ENCODE data around the gene MMP24OS. TPM values are rescaled to one million over a fixed set of nuclear protein-coding genes. Genes with fewer than 3 reads are reported as not detected.

Gene MMP24OS
- total RNA-seq, 1 experiment from 2014 or later = 59.6 TPM

GRCh38 chr20:35301426-35301825 lies 23.5 kb upstream of the MMP24OS start:
- H3K4me2 ChIP-seq (ENCODE audit: low read length) = no peak overlapping the region
- no peak overlapping the region for H3K9ac ChIP-seq (ENCODE audit: low read length)
- no peaks in the 10 kb centered on the region for H3K79me2 ChIP-seq (ENCODE audit: insufficient read depth, low read length)
- no peak overlapping the region for H2AFZ ChIP-seq (ENCODE audit: low read depth, low read length, poor library complexity, severe bottlenecking)
- H3K36me3 ChIP-seq (ENCODE audit: control insufficient read depth in 1 of 2, insufficient read depth in 2 of 2, low read length in 2 of 2) = 0 out of 4 replicates have a peak, but pooled peaks cover 0 to 2% of the 10 kb centered on the region in 2 experiments
- TF ChIP-seq, protein P1, sequence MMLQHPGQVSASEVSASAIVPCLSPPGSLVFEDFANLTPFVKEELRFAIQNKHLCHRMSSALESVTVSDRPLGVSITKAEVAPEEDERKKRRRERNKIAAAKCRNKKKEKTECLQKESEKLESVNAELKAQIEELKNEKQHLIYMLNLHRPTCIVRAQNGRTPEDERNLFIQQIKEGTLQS (IDR thresholded peaks at IDR 0.05) = no peak
- no peak for TF ChIP-seq FOSL1 (IDR thresholded peaks at IDR 0.05; ENCODE audit: low read depth)
- no peak for TF ChIP-seq TCF7L2 (IDR thresholded peaks at IDR 0.05; ENCODE audit: borderline replicate concordance, extremely low read depth, insufficient read depth, insufficient read length)
- TF ChIP-seq RAD21 (IDR thresholded peaks at IDR 0.05; ENCODE audit: low read depth) = no peak
- no peak overlapping the region for H3K4me3 ChIP-seq (replicated peaks in 1 of 2; ENCODE audit: low read depth in 1 of 2, low read length in 2 of 2)
- intact Hi-C loops (cut with micrococcal nuclease) = no loop called here
- no peaks in the 10 kb centered on the region for H4K20me1 ChIP-seq (ENCODE audit: insufficient read depth)
- peaks cover 30 to 55% of the 10 kb centered on the region in 2 experiments for H3K4me1 ChIP-seq (ENCODE audit: control insufficient read depth in 1 of 2, insufficient read depth in 2 of 2, low read length in 2 of 2)
- H3K9me2 ChIP-seq (ENCODE audit: insufficient read depth) = no peaks in the 10 kb centered on the region
- no peaks in the 10 kb centered on the region for H3K9me3 ChIP-seq (ENCODE audit: control insufficient read depth in 1 of 2, insufficient read depth in 1 of 2, low read depth in 1 of 2, low read length in 2 of 2)
- H3K27me3 ChIP-seq (ENCODE audit: insufficient read depth, low read length) = no peaks in the 10 kb centered on the region
- ChIA-PET RAD21 (ENCODE audit: low non-redundant PET in 1 of 2, low total read pairs in 2 of 2, uncharacterized antibody in 2 of 2, unreplicated experiment in 2 of 2) (no interaction called here), POLR2A (no interaction called here), CTCF (interaction anchor here (1.2 to 9.7 kb wide), 3 partner anchors 17 to 146 kb away, joined by 3 to 108 read pairs (median 8); partner anchors contain the start of gene EIF6)
- no peak overlapping the region for H3K27ac ChIP-seq (ENCODE audit: low read depth, low read length)
- BruUV-seq (replicated peaks) = no TSS peak
- ATAC-seq (no peak), DNase-seq (ENCODE audit: low read depth, low spot score) (no peak)

- H3K9me3 ChIP-seq (ENCODE audit: control insufficient read depth in 1 of 2, insufficient read depth in 1 of 2, low read depth in 1 of 2, low read length in 2 of 2) = no peaks in the 10 kb centered on the region
- ChIA-PET CTCF (interaction anchor here (9.7 kb wide), 1 partner anchor 30 kb away, joined by 108 read pairs; no protein-coding TSS in a partner anchor), POLR2A (interaction anchor here (0.9 kb wide), 1 partner anchor 18 kb away, joined by 3 read pairs; no protein-coding TSS in a partner anchor), RAD21 (ENCODE audit: low non-redundant PET in 1 of 2, low total read pairs in 2 of 2, uncharacterized antibody in 2 of 2, unreplicated experiment in 2 of 2) (interaction anchor here in 1 of 2 experiments (0.5 kb wide), 1 partner anchor 147 kb away, joined by 3 read pairs; no protein-coding TSS in a partner anchor)
- intact Hi-C loops (cut with micrococcal nuclease) = no loop called here
- no peak overlapping the region for H3K4me3 ChIP-seq (replicated peaks in 1 of 2; ENCODE audit: low read depth in 1 of 2, low read length in 2 of 2)
- no peak overlapping the region for H3K27ac ChIP-seq (ENCODE audit: low read depth, low read length)
- H3K4me1 ChIP-seq (ENCODE audit: control insufficient read depth in 1 of 2, insufficient read depth in 2 of 2, low read length in 2 of 2) = peaks cover 24 to 47% of the 10 kb centered on the region in 2 experiments
- TF ChIP-seq EZH2phosphoT487 (IDR thresholded peaks at IDR 0.05; ENCODE audit: borderline replicate concordance) (no peak), MAX (IDR thresholded peaks at IDR 0.05) (no peak), YY1 (IDR thresholded peaks at IDR 0.05; ENCODE audit: extremely low read depth, insufficient replicate concordance, low read depth, low read length) (no peak), ZNF274 (IDR thresholded peaks at IDR 0.05; ENCODE audit: low read depth, low read length) (no peak), ZFX (IDR thresholded peaks at IDR 0.05) (no peak), SRF (IDR thresholded peaks at IDR 0.05; ENCODE audit: low read depth) (no peak), EGR1 (IDR thresholded peaks at IDR 0.05; ENCODE audit: low read depth) (no peak), SIN3A (IDR thresholded peaks at IDR 0.05; ENCODE audit: low read depth) (no peak), ELF1 (IDR thresholded peaks at IDR 0.05; ENCODE audit: borderline replicate concordance, low read depth) (no peak), ZBTB33 (IDR thresholded peaks at IDR 0.05; ENCODE audit: extremely low read depth, insufficient replicate concordance, low read length) (no peak), SP1 (IDR thresholded peaks at IDR 0.05; ENCODE audit: low read depth) (no peak)
- TF ChIP-seq, protein P1 (IDR thresholded peaks at IDR 0.05) = no peak
- H3K9ac ChIP-seq (ENCODE audit: low read length) = no peak overlapping the region
- DNase-seq (ENCODE audit: low read depth, low spot score) (no peak), ATAC-seq (no peak)
- no TSS peak for BruUV-seq (replicated peaks)
- no peaks in the 10 kb centered on the region for H3K27me3 ChIP-seq (ENCODE audit: insufficient read depth, low read length)
- no peaks in the 10 kb centered on the region for H3K9me2 ChIP-seq (ENCODE audit: insufficient read depth)
- H4K20me1 ChIP-seq (ENCODE audit: insufficient read depth) = no peaks in the 10 kb centered on the region
- no peaks in the 10 kb centered on the region for H3K79me2 ChIP-seq (ENCODE audit: insufficient read depth, low read length)
- H3K4me2 ChIP-seq (ENCODE audit: low read length) = no peak overlapping the region
- 0 out of 4 replicates have a peak, but pooled peaks cover 0 to 2% of the 10 kb centered on the region in 2 experiments for H3K36me3 ChIP-seq (ENCODE audit: control insufficient read depth in 1 of 2, insufficient read depth in 2 of 2, low read length in 2 of 2)
- no peak overlapping the region for H2AFZ ChIP-seq (ENCODE audit: low read depth, low read length, poor library complexity, severe bottlenecking)
Observed at GRCh38 chr20:35300469-35301262, 22.7 kb upstream of the MMP24OS start.

All from HCT116 (cell line).